ENCODE data around the gene RBBP8NL. TPM values are rescaled to one million over a fixed set of nuclear protein-coding genes. Genes with fewer than 3 reads are reported as not detected.

RBBP8NL gene
- total RNA-seq, 1 experiment from 2014 or later = not detected

DNA sequence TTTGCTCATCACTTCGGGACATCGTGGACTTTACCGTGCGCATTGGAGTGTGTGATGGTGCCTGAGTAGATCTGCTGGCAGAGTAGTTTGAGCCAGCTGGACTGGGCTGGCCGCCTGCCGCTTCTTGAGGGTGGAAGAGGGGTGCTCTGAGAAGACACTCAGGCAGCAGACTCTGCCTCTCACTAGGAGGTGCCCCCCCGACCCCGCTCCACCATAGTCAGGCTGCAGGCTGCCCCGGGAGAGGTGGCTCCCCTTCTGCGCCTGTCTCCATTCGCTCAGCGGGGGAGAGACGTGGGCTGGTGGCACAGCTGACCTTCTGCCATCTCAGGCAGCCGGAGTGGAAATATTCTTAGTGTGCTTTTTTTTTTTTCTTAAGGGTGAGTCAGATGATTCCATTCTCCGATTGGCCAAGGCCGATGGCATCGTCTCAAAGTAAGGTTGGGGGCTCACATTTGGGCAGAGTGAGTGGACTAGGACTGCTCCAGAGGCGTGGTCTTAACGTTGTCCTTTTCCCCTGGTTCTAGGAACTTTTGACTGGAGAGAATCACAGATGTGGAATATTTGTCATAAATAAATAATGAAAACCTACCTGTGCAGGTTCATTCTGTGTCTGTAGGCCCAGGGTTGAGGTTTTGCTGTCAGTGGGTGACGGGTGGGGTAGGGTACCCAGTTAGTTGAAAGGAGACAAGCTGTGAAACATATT lies 39.3 kb downstream of the RBBP8NL start:
- intact Hi-C loops (cut with micrococcal nuclease) = loop anchor here (5.0 kb wide), 1 partner anchor 151 kb away; the partner anchor contains the start of gene OSBPL2
- Mint-ChIP-seq H3K9me3 (ENCODE audit: unreplicated experiment) (no peaks in the 10 kb centered on the region), H3K36me3 (ENCODE audit: insufficient read depth, unreplicated experiment) (peaks cover 83% of the 10 kb centered on the region), H3K27ac (ENCODE audit: low read depth, unreplicated experiment) (peak overlapping the region; percentile 96), H3K27me3 (ENCODE audit: insufficient read depth, unreplicated experiment) (no peaks in the 10 kb centered on the region), H3K4me3 (ENCODE audit: unreplicated experiment) (peak overlapping the region; percentile 92), H3K4me1 (ENCODE audit: insufficient read depth, unreplicated experiment) (no peaks in the 10 kb centered on the region)
- ChIA-PET CTCF (interaction anchor here (0.6 to 1.5 kb wide), 5 partner anchors 22 to 229 kb away, joined by 3 to 5 read pairs (median 4); no protein-coding TSS in a partner anchor), POLR2A (interaction anchor here (1.0 to 7.7 kb wide), 22 partner anchors 11 to 408 kb away, joined by 3 to 182 read pairs (median 6); partner anchors contain the start of genes ADRM1, LAMA5 and MRGBP)
- DNase-seq (ENCODE audit: unreplicated experiment) = no peak
- no peak for TF ChIP-seq CTCF (IDR thresholded peaks at IDR 0.05; ENCODE audit: unreplicated experiment)
- BruUV-seq (replicated peaks) = no TSS peak

DNA sequence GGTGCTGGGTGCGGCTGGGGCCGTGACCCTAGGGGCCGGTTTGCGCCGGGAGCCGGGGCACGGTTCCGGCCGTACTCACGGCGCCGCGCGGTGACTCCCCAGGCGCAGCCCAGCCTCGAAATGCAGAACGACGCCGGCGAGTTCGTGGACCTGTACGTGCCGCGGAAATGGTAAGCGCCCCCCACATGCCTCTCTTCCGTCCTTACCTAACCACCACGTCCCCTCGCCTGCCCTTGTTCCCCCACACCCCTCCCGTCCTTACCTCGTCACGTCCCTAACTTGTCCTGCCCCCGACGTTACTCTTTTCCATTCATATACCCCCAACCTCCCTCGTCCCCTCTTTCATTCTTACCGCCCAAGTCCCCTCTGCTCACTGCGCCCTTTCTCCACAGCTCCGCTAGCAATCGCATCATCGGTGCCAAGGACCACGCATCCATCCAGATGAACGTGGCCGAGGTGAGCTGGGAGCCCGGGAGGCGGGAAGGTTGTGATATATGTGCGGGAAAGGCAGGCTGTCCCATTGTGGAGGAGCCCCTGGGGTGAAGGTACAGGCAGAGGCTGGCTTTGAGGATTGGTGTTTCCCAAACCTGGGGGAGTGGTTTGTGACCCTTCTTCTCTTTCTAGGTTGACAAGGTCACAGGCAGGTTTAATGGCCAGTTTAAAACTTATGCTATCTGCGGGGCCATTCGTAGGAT lies 40.0 kb downstream of the RBBP8NL start:
- BruUV-seq (replicated peaks) = TSS peak; percentile 75
- no peak for TF ChIP-seq CTCF (IDR thresholded peaks at IDR 0.05; ENCODE audit: unreplicated experiment)
- Mint-ChIP-seq H3K27me3 (ENCODE audit: insufficient read depth, unreplicated experiment) (no peaks in the 10 kb centered on the region), H3K4me1 (ENCODE audit: insufficient read depth, unreplicated experiment) (peaks cover 6% of the 10 kb centered on the region), H3K9me3 (ENCODE audit: unreplicated experiment) (peaks cover under 1% of the 10 kb centered on the region), H3K4me3 (ENCODE audit: unreplicated experiment) (peak overlapping the region; percentile 92), H3K36me3 (ENCODE audit: insufficient read depth, unreplicated experiment) (peaks cover 83% of the 10 kb centered on the region), H3K27ac (ENCODE audit: low read depth, unreplicated experiment) (peak overlapping the region; percentile 96)
- intact Hi-C loops (cut with micrococcal nuclease) = loop anchor here (5.0 kb wide), 1 partner anchor 150 kb away; the partner anchor contains the start of gene OSBPL2
- ChIA-PET POLR2A (interaction anchor here (0.6 to 7.7 kb wide), 36 partner anchors 11 to 550 kb away, joined by 3 to 182 read pairs (median 4); partner anchors contain the start of genes ADRM1, LAMA5, OSBPL2 and SLCO4A1), CTCF (interaction anchor here (0.7 to 3.2 kb wide), 6 partner anchors 12 to 230 kb away, joined by 3 to 21 read pairs (median 4); no protein-coding TSS in a partner anchor)
- DNase-seq (ENCODE audit: unreplicated experiment) = no peak

DNA sequence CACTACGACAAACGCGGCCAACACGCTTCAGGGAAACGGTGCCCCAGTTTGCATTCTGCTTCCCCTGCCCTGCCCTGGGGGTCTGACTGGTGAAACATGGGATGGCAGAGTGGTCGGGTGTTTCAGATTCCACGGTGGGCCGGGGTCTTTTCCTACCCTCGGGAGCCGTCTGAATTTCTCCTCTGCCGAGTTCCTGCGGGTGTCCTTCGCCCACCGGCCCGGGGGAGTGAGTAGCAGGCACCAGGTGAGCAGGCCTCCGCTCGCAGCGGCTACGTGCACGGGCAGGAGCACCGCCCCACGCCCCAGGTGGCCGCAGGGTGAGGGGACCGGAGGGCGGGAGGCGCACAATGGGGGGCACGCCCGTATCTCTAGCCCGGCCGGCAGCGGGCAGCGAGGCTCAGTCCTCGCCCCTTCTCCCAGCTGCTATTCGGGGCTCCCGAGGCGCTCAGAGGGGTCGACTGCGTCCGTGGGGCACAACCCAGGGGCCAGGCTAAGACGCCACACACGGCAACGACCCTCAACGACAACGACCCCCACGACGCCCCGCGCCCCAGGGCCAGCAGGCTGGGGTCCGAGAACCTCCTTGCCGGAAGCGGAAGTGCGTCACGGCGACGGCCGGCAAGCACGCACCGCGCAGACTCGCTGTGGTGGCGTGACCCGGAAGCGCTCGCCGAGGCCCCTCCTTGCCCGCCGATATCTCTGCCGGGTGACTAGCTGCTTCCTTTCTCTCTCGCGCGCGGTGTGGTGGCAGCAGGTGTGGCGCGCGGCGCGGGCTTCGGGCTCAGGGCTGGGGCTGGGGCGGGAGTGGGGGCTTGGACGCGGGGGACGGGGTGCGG lies 40.7 kb downstream of the RBBP8NL start, which contains the start of gene RPS21:
RPS21 (plus strand) TSS at position 721 of the 836 bp plus-strand sequence. CDS start 236 bp downstream, outside the sequence.
- TSS peak; percentile 71 for BruUV-seq (replicated peaks)
- Mint-ChIP-seq H3K27me3 (ENCODE audit: insufficient read depth, unreplicated experiment) (no peaks in the 10 kb centered on the region), H3K36me3 (ENCODE audit: insufficient read depth, unreplicated experiment) (peaks cover 80% of the 10 kb centered on the region), H3K27ac (ENCODE audit: low read depth, unreplicated experiment) (peak within 1 kb of the TSS; percentile 96), H3K4me3 (ENCODE audit: unreplicated experiment) (peak within 1 kb of the TSS; percentile 92), H3K4me1 (ENCODE audit: insufficient read depth, unreplicated experiment) (peaks cover 13% of the 10 kb centered on the region), H3K9me3 (ENCODE audit: unreplicated experiment) (peaks cover 8% of the 10 kb centered on the region)
- intact Hi-C loops (cut with micrococcal nuclease) = loop anchor here (5.0 kb wide), 1 partner anchor 149 kb away; the partner anchor contains the start of gene OSBPL2
- ChIA-PET CTCF (interaction anchor here (0.7 to 3.2 kb wide), 9 partner anchors 11 to 230 kb away, joined by 3 to 21 read pairs (median 5); partner anchors contain the start of gene LAMA5), POLR2A (interaction anchor here (0.6 to 7.7 kb wide), 38 partner anchors 9 to 551 kb away, joined by 3 to 182 read pairs (median 4); partner anchors contain the start of genes ADRM1, LAMA5, OSBPL2 and SLCO4A1)
- peak; percentile 89 for DNase-seq (ENCODE audit: unreplicated experiment)
- TF ChIP-seq CTCF (IDR thresholded peaks at IDR 0.05; ENCODE audit: unreplicated experiment) = no peak
